ENCODE data around the gene EPS15.
A peak's percentile ranks its signal among the peaks of the same experiment; 100 is the strongest.

Gene EPS15

GRCh38 chr1:51346086-51346942 is 172.8 kb downstream of the EPS15 start:
- DNase-seq (ENCODE audit: low read depth) = peak; percentile 37
- TF ChIP-seq, protein P1, sequence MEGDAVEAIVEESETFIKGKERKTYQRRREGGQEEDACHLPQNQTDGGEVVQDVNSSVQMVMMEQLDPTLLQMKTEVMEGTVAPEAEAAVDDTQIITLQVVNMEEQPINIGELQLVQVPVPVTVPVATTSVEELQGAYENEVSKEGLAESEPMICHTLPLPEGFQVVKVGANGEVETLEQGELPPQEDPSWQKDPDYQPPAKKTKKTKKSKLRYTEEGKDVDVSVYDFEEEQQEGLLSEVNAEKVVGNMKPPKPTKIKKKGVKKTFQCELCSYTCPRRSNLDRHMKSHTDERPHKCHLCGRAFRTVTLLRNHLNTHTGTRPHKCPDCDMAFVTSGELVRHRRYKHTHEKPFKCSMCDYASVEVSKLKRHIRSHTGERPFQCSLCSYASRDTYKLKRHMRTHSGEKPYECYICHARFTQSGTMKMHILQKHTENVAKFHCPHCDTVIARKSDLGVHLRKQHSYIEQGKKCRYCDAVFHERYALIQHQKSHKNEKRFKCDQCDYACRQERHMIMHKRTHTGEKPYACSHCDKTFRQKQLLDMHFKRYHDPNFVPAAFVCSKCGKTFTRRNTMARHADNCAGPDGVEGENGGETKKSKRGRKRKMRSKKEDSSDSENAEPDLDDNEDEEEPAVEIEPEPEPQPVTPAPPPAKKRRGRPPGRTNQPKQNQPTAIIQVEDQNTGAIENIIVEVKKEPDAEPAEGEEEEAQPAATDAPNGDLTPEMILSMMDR (IDR thresholded peaks at IDR 0.05; ENCODE audit: control insufficient read depth, extremely low read depth, insufficient read depth) = no peak
- H3K4me3 ChIP-seq (ENCODE audit: low read depth, low read length) = no peak overlapping the region

DNA sequence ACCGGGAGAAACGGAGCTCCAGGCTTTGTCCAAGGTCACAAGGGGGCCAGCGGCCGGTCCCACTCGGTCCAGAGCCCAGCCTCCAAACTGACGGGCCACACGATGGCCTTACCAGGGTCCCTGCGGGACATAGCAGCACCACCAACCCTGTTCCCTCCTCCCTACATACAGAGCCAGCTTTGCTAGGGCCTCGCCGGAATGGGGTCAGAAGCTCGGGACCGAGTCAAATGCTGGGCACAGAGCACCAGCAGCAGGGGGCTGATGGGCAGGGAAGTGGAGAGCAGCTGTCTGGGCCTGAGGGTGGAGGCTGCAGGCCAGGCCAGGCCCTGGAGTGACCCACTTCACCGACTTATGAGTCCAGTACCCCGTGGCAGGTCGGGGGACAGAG is 173.8 kb downstream of the EPS15 start:
- TF ChIP-seq, protein P1 (IDR thresholded peaks at IDR 0.05; ENCODE audit: control insufficient read depth, extremely low read depth, insufficient read depth) = no peak
- no peak overlapping the region for H3K4me3 ChIP-seq (ENCODE audit: low read depth, low read length)
- DNase-seq (ENCODE audit: low read depth) = no peak

GRCh38 chr1:51344602-51345299 is 174.3 kb downstream of the EPS15 start:
- TF ChIP-seq, protein P1 (IDR thresholded peaks at IDR 0.05; ENCODE audit: control insufficient read depth, extremely low read depth, insufficient read depth) = no peak
- no peak for DNase-seq (ENCODE audit: low read depth)
- no peak overlapping the region for H3K4me3 ChIP-seq (ENCODE audit: low read depth, low read length)

GRCh38 chr1:51344276-51344601 is 174.8 kb downstream of the EPS15 start:
- H3K4me3 ChIP-seq (ENCODE audit: low read depth, low read length) = no peak overlapping the region
- TF ChIP-seq, protein P1 (IDR thresholded peaks at IDR 0.05; ENCODE audit: control insufficient read depth, extremely low read depth, insufficient read depth) = no peak
- no peak for DNase-seq (ENCODE audit: low read depth)

DNA sequence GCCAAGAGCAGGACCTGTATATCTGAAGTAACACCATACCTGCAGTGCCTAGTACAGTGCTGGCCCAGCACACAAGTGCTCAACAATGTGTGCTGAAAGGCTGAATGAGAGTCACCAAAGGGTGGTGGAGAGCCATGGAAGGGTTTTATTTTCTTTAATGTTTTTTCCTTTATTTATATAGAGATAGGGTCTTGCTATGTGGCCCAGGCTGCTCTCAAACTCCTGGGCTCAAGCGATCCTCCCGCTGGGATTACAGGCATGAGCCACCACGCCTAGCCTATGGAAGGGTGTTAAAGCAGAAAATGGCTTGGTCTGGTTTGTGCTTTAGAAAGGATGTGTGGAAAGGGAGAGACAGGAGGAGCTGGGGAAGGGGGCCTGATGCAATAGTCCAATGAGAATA is 175.4 kb downstream of the EPS15 start:
- DNase-seq (ENCODE audit: low read depth) = no peak
- no peak overlapping the region for H3K4me3 ChIP-seq (ENCODE audit: low read depth, low read length)
- TF ChIP-seq, protein P1 (IDR thresholded peaks at IDR 0.05; ENCODE audit: control insufficient read depth, extremely low read depth, insufficient read depth) = no peak

DNA sequence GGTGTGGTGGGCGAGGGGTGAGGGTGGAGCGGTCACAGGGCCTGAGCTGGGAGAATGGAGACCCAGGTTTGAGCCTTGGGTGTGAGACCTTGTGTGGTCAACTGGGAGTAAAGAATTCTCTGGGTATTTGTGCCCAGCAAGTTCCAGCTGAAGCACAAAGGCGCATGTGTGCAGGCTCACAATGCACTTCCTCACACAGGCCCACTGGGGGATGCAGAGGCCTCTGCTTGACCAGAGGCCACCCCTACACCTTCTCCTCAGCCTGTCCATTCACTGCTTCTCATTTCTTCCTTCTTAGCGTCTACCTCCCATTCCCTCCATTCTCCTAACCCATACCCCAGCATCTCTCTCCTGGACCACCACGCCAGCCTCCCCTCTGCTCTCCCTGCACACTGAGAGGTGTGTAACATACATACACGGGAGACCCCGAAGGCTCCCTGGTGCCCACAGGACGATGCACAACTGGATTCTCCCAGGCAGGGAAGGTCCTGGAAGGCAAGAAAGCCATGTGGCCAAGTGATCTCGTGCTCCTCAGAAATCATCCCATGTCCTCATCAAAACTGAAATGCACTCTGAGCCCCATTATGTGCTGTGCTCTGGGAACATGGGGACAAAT is 176.4 kb downstream of the EPS15 start:
- TF ChIP-seq, protein P1 (IDR thresholded peaks at IDR 0.05; ENCODE audit: control insufficient read depth, extremely low read depth, insufficient read depth) = no peak
- no peak overlapping the region for H3K4me3 ChIP-seq (ENCODE audit: low read depth, low read length)
- no peak for DNase-seq (ENCODE audit: low read depth)
